Astrocyte of the hippocampus (primary cell): Measurements from ENCODE around the gene STXBP6.

Experiments used
- DNase-seq: peaks from one replicate; pipeline ENCODE4 v3.0.0; 2011; ENCODE audit warnings: low read depth, low spot score

The STXBP6 gene

GRCh38 chr14:24831677-24832076 is 218.3 kb downstream of the STXBP6 start:
- DNase-seq = no peak

- no peak for DNase-seq
Observed at GRCh38 chr14:24829862-24830261, 220.1 kb downstream of the STXBP6 start.

- DNase-seq = no peak
Observed at GRCh38 chr14:24828486-24828885, 221.5 kb downstream of the STXBP6 start.

DNA sequence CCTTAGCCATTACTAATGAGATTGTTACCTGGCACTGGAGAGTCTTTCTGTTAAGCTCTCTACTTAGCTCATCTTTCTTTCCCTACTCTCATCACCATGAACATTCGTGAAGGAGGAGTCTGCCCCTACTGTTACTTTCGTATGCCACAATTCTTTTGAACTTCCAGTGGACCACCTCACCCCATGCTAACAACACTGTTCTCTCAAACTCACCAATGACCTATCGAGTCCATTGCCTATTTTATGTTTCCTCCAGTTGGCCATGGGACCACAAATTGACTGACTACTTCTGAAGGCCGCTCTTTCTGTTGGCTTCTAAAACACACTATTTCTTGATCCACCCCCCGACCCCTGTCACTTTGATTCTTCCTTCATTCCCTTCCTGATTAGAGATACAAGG is 223.6 kb downstream of the STXBP6 start:
- DNase-seq = no peak

GRCh38 chr14:24820616-24821015 is 229.3 kb downstream of the STXBP6 start:
- no peak for DNase-seq

DNA sequence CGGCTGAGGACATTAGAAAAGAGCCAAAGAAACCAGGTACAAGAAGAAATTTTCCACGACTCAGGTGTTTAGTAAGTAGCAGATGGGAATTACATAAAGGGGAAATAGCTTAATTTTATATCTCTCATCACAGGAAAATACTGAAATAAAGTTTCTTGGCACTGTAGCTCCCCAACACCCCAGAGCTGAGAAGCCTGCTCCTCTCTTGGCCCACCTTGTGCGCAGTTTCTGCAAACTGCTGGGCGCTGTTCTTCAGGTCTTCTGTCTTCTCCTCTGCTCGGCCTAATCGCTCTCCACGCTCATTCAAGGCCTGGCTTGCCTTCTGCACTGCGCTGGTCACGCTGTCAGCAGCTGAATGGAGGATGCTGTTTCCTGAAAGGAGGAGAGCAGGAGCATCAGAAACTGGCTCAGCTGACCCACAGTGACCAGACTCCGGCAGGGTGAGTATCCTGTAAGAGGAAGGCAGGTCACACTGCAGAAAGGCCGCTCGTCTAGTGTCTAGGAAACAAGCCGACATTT is 231.1 kb downstream of the STXBP6 start:
- no peak for DNase-seq

DNA sequence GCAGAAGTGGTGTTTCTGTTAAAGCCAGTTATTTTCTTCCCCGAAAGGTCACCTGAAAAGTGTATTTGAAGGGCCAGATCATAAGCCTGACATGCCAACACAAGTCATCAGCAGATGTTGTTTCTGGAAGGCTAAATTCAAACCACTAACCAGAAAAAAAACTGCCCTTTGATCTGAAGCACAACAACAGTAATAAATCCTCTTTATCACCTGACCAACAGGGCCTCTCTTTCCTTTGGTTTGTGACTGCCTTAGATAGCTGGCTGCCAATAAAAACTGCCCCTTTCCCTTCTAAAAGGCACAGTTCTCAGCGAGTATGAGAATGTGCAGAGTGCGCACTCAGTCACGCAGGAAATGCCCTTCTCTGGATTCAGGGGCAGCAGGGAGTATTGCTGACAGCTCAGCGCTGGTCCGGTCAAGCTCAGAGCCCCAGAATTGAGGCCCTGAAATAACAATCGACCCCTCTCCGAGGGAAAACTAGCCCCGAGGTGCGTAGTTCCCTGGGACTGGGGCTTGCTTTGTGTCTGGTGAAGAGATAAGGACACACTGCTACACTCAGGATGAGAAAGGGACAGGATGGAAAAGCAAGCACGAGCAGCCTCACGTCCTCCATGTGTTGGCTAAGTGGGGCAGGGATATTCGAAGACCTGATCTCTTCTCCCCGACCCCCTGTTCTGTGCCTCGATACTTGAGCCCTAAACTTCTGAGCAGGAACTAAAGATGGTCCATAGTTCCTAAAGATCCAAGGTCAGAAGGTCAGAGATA is 231.7 kb downstream of the STXBP6 start:
- peak; percentile 75 for DNase-seq

GRCh38 chr14:24817212-24818057 is 232.5 kb downstream of the STXBP6 start:
- no peak for DNase-seq

GRCh38 chr14:24816929-24817211 is 233.1 kb downstream of the STXBP6 start:
- DNase-seq = no peak

DNA sequence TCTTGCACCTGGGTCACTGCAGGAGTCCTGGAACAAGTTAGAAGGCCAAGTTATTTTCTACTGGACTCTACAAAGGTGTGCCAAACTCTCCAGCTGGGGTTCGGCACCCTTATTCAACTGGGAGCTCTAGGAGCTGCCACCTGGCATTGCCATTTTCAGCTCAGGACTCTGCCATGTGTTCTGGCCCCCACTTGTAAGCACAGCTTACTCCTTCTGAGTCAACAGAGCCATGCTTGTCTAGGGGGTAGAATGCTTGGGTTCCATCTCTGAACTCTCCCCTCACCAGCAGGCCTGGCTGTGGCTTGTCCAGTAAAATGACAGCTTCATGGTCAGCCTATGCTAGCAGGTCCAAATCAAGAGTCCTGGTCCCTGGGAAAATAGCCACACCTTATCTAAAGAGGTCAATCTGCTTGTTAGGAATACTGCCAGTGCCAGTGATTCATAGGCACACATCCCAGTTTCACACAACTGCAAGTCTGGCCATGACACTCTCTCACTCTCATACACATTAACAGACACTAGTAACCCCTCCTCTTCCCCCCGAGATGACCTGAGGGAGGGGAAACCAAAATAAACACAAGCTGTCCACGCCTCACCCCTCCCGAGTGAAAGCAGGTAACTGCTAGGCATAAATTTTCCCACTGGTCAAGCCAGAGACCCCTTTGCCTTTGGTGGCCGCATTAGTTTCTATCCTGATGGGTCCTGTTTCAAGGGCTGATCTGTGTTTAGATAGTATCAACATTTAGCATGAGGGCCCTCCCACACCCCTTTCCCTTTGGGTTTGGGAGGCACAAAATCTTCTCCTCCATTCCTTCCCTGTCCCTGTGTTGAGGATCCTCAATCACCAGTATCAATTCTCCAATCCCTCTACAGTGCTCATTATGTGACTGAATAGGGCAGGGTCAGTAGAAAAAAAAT is 233.7 kb downstream of the STXBP6 start:
- peak; percentile 56 for DNase-seq

DNA sequence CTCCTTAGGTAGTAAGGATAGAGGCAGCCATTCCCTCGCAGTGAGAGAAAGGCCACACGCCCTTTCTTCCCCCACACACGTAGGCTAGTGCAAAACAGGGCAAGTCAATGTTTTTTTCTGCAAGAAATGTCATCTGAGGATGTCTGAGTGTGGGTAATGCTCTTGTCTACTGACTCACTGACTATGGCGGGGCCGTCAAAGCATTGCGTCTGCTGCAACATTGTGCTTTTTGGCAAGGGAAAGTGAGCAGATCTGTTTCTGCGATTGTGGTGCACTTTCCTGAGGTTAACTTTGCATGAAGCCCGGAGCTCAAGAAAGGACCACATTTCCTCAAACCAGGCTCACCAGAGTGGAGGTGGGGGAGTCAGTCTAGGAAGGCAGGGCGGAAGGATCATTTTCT is 234.4 kb downstream of the STXBP6 start:
- DNase-seq = no peak

DNA sequence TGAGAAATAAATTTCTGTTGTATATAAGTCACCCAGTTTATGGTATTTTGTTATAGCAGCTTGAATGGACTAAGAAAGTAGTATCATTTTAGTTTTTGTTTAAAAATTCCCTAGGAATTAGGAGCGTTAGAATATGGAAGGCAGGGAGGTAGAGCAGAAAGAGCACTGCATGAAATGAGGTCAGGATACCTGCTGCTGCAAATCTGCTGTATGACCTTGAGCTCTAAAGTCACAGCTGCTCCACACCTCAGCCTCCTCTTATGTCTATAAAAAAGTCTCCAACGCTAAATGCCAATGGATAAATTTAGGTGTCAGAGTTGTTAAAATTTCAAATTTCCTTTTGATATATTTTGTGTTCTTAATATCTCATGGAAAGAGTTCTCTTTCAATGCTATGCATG is 235.0 kb downstream of the STXBP6 start:
- DNase-seq = no peak

DNA sequence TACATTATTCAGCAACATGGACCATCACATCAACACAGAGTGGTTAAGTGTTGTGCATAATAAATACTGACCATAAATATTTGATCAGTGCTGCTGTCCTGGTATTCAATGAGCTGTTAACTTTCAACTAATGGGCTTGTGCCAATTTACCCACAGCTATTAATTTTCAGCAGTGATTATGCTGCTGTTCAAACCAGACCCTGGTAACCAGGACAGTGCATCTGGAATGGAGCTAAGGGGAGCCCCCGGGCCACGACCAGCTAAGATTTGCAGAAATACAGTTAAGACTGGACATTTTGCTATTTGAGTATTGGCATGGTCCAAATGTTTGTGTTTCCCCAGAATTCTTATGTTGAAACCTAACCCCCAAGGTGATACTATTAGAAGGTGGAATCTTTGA is 235.6 kb downstream of the STXBP6 start:
- no peak for DNase-seq

- no peak for DNase-seq
Observed at GRCh38 chr14:24813819-24814259, 236.1 kb downstream of the STXBP6 start.

- DNase-seq = no peak
Observed at GRCh38 chr14:24813089-24813815, 236.7 kb downstream of the STXBP6 start.

DNA sequence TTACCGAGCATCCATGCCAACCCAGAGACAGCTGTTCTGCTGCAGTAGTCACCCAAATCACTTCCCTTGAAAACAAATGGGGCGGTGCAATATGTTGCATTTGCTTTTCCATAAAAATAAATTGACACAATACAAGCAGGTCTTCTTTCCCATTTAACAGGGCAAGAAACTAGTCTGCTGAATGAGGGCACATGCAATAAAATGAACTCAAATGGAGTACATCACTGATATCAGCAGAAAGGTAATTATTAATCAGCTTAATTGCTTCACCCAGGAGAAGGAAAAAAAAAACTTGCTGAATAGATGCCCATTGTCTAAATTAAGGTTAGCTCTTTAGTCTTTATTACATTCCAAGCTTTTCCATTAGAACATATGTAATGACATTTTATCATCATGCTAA is 240.8 kb downstream of the STXBP6 start:
- DNase-seq = no peak

DNA sequence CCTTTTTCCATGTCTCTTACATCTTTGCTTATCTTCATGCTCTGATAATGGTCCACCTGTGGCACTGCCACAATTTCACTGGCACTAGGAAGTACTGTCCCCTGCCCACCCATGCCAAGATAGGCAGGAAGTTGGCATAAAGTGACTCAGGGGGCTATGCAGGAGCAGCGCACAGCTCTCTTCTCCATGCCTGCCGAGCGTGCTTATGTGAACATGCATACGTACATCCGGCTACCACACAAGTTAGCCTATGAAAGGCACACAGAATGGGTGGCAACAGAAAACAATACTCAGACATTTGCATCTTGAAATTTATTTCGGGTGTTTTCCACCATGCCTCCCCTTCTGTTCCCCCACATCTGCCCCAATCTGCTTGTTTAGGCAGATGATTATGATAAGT is 241.5 kb downstream of the STXBP6 start:
- no peak for DNase-seq

- DNase-seq = peak; percentile 77
Observed at GRCh38 chr14:24806061-24806678, 243.8 kb downstream of the STXBP6 start.

DNA sequence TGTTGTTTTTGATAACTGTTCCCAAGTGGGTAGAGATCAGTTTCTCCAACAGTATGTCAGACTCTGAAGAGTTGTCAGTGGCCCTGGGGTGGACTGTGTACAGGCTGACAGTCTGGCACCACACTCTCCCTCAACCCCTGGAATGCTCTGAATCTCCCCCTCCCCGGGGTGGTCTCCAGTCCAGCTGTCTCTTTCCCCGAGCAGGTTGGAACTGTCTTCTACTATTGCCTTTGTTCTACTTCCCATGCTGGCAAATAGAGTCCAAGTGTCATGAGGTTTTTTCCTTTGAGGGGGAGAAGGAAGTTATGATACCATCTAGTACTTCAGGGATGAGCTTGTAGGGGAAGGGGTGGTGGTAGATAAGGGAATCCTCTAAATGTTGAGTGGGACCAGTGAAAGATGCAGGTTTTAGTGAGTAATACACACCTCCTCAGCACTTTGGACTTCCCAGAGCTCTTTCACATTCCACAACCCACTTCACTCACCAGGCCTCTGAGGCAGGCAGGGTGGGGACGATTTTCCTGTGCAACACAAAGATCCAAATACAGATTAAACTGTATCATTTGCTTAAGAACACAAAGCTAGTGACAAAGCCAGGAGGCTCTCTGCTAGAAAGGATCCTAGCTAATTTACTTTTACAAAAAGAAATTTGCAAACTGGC is 245.3 kb downstream of the STXBP6 start:
- no peak for DNase-seq

DNA sequence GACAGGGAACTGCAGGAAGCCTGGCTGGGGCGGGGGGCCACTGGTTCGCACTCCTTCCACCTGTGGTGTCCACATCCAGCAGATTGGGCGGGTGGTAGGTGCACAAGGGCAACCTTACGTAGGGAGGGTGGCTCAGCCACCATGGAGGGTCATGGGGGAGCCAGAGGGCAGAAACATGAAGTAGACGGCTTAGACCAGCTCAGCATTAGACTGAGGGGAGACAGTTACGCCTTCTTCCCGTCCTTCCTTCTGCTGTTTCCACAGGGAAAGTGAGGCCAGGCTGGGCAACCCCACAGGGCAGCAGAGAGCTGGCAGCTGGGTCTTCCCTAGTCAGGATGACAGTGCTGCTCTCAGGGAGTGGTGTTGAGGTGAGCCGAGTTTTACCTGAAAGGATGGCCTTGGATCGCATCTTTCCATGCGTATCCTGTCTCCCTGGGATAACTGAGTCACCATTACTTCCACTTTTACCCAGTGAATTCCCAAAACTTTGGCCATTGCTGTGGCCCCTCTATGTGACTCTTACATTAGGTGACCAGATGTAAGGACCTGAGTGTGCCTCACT is 245.9 kb downstream of the STXBP6 start:
- DNase-seq = no peak
